COR-L47 (cell line): Measurements from ENCODE around the gene LLPH.

Experiments used
- DNase-seq: peaks from one replicate; lab custom pipeline; 2025; lab: John Stamatoyannopoulos, UW

The LLPH gene

GRCh38 chr12:66142826-66143225 lies 12.3 kb upstream of the LLPH start:
- DNase-seq: no peak

- DNase-seq: no peak
Measured at GRCh38 chr12:66141299-66141698, 10.7 kb upstream of the LLPH start.

DNA sequence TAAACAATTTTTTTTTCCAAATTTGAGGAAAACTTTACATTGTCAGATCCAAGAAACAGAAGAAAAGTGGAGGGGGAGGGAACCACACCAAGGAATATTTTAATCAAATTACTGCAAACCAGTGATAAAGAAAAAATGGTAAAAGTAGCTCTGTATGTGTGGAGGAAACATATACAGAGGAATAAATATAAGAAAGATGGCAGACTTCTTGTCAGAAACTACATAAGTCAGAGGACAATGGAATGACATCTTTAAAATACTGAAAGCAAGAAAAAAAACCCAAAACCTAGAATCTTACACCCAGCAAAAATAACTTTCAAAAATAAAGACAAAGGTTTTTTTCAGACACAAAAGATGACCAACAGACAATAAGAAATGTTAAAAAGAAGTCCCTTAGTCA lies 10.2 kb upstream of the LLPH start:
- DNase-seq: no peak

- DNase-seq: no peak
Measured at GRCh38 chr12:66139328-66139727, 8.8 kb upstream of the LLPH start.

GRCh38 chr12:66137937-66138336 lies 7.4 kb upstream of the LLPH start:
- DNase-seq: no peak

DNA sequence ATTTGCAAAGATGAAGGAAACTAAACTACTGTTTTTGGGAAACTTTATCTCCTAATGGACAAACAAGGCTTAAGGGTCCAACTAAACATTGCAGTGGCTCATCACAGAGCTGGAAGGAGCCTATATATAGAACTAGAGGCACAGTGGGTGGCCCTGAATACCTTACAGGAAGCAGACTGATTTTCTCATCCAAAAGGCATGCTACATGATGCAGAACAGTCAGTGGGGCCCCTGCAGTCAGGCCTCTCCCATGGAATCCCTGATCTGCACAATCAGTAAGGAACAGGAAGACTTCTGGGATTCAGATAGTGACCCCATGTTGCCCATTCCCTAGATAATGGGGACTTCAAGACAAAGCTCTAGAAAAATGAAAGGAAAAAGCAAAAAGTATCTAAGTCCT lies 1.9 kb upstream of the LLPH start:
- no peak for DNase-seq

- no peak for DNase-seq
Measured at GRCh38 chr12:66131067-66131688, 628 bp upstream of the LLPH start.

DNA sequence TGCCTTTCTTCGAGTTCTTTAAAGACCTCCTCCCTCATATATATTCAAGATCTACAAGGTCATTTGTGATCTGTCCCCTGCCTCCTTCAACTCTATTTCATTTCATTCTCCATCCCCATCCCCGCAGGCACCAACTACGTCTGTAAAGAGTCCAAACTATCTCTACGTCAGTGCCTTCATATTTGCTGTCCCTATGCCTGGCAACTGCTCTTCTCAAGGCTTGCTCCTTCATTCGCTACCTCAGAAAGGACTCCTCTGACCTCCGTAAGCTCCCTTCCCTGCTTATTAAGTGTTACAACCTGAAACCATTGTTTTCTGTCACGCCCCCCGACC lies 650 bp downstream of the LLPH start:
- DNase-seq: no peak

GRCh38 chr12:66127650-66128049 lies 2.9 kb downstream of the LLPH start:
- no peak for DNase-seq

- DNase-seq: no peak
Measured at GRCh38 chr12:66120477-66120876, 10.1 kb downstream of the LLPH start.

- DNase-seq: no peak
Measured at GRCh38 chr12:66119870-66120241, 10.7 kb downstream of the LLPH start.

DNA sequence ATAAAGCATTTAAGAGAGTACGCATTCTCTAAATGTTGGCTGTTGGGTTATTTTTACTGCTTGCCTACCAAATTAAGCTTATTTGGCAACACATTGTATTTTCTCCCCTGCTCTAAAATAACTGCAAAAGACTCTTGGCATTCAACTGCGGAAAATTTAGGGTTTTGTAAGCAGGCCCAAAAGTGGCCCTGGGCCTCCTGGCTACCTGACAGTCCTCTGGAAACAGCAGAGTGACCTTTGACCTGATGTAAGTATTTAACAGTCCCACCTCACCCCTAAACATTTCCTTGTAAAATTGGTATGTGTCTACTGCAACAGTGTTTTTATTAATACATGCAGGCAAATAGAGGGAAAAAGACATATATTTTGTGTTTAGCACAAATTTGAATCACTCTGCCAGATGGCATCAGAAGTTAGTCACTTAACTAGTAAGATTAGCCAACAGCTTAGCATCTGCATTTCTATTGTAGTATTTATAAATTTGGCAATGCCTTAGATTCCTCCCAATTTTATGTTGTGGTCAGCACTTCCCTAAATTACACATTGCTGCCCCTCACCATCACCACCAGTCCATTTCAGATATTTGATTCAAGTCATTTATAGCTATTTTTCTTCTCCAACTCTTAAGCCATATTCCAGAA lies 11.2 kb downstream of the LLPH start:
- DNase-seq: no peak

GRCh38 chr12:66118240-66118891 lies 12.2 kb downstream of the LLPH start:
- no peak for DNase-seq

DNA sequence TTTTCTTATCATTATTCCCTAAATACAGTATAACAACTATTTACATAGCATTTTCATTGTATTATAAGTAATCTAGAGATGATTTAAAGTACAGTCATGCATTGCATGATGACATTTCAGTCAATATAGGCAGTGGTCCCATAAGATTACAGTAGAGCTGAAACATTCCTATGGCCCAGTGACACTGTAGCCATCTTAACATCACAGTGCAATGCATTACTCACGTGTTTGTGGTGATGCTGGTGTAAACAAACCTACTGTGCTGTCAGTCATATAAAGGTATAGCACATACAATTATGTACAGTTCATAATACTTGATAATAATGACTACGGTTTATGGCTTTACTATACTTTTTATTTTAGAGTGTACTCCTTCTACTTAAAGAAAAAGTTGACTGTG lies 13.3 kb downstream of the LLPH start:
- no peak for DNase-seq

DNA sequence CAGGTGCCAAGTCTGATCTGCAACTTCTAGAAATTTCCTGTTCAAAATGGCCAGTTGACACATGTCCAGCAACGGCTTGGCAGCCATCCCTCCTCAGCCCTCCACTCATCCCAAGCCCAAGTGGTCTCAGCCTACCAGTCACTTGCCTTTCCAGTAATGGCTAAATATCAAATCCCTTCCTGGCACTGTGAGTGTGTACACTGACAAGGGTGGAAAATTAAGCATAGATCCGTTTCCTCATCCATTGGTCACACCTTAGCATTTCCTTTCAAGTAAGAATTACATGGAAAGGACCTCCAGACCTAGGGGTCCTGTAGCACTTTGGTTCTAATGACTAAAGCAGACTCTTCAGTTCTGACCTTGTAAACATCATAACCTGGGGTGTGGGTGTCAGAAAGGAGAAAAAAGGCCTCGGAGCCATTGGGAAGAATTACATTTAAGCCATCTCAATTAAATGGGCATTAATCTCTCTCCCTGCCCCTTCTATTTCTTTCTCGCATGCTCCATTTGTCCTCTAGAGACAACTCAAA lies 15.4 kb downstream of the LLPH start:
- no peak for DNase-seq

- DNase-seq: no peak
Measured at GRCh38 chr12:66113471-66113870, 17.1 kb downstream of the LLPH start.

GRCh38 chr12:66111605-66112004 lies 18.9 kb downstream of the LLPH start:
- DNase-seq: no peak

GRCh38 chr12:66109056-66109455 lies 21.5 kb downstream of the LLPH start:
- no peak for DNase-seq

DNA sequence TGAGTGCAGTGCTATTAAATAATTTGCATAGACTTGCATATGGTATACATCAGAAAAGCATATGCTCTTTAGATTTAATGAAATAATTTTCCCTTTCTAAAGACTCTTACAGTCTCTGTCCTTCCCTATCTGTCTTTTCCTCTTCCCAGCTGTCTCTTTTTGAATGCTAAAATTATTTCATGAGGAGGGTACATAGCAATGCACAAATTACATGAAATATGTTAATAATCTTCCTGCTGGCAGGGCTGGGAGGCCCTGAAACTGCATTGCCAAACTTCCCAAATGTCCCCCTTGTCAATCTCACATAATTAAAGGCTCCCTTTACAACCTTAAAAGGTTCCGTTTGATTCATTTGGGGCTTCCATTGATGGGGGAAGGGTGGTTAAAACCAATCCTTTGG lies 22.2 kb downstream of the LLPH start:
- no peak for DNase-seq

GRCh38 chr12:66107451-66107915 lies 23.1 kb downstream of the LLPH start:
- peak; percentile 60 for DNase-seq

GRCh38 chr12:66103016-66103913 lies 27.3 kb downstream of the LLPH start:
- DNase-seq: no peak

DNA sequence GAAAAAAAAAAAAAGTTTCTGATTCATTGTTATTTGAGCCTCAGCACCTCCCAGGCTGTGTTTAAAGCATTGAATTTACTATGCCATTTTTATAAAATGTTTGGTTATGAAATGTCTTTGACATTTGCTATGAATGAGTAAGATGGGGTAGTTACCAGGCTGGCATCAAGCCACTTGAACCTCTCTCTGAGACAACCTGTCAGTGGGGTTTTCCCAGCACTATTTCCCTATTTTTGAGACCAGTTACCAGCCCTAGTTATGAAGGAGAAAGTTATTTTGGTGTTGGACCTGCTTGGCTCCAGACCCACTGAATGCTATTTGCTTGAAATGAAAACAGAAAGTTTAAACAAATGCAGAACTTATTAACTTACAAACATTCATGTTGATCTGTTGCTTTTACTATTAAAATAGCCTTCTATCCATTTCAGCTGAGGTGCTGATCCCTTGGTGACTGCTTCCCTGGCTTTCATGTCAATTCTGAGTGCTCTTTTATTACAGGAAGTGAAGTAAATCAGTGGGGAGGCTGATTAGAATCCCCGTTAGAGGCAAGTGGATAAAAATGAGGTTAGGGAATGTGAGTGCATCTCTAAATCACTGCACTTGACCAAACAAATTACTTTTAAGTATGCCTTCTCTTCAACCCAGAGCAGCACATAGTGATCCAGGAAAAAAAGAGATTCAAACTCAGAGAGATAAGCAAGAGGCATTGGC lies 37.8 kb downstream of the LLPH start:
- DNase-seq: no peak
